Measurements from ENCODE around the gene C14orf180.

Gene C14orf180

GRCh38 chr14:104537613-104537988, 42.0 kb upstream of the C14orf180 start:
- no peak for TF ChIP-seq CTCF (conservative IDR thresholded peaks at IDR 0.05; ENCODE audit: control insufficient read depth, insufficient read depth, low read depth, low read length)
- H3K4me3 ChIP-seq (ENCODE audit: control insufficient read depth, low read depth, low read length) = no peak overlapping the region
- no peak for DNase-seq (ENCODE audit: low read depth)

GRCh38 chr14:104541905-104542465, 37.6 kb upstream of the C14orf180 start:
- no peak overlapping the region for H3K4me3 ChIP-seq (ENCODE audit: control insufficient read depth, low read depth, low read length)
- no peak for TF ChIP-seq CTCF (conservative IDR thresholded peaks at IDR 0.05; ENCODE audit: control insufficient read depth, insufficient read depth, low read depth, low read length)
- no peak for DNase-seq (ENCODE audit: low read depth)

- no peak for DNase-seq (ENCODE audit: low read depth)
- TF ChIP-seq CTCF (conservative IDR thresholded peaks at IDR 0.05; ENCODE audit: control insufficient read depth, insufficient read depth, low read depth, low read length) = no peak
- no peak overlapping the region for H3K4me3 ChIP-seq (ENCODE audit: control insufficient read depth, low read depth, low read length)
Measured at GRCh38 chr14:104542871-104543830, 36.4 kb upstream of the C14orf180 start.

GRCh38 chr14:104544362-104544961, 35.1 kb upstream of the C14orf180 start:
- no peak for TF ChIP-seq CTCF (conservative IDR thresholded peaks at IDR 0.05; ENCODE audit: control insufficient read depth, insufficient read depth, low read depth, low read length)

GRCh38 chr14:104545151-104545941, 34.2 kb upstream of the C14orf180 start:
- no peak for DNase-seq (ENCODE audit: low read depth)
- no peak overlapping the region for H3K4me3 ChIP-seq (ENCODE audit: control insufficient read depth, low read depth, low read length)
- TF ChIP-seq CTCF (conservative IDR thresholded peaks at IDR 0.05; ENCODE audit: control insufficient read depth, insufficient read depth, low read depth, low read length) = no peak

More at GRCh38 chr14:104544362-104544961, 35.1 kb upstream of the C14orf180 start:
- DNase-seq (ENCODE audit: low read depth) = no peak
- no peak overlapping the region for H3K4me3 ChIP-seq (ENCODE audit: control insufficient read depth, low read depth, low read length)

GRCh38 chr14:104545942-104546501, 33.5 kb upstream of the C14orf180 start:
- DNase-seq (ENCODE audit: low read depth) = no peak
- no peak for TF ChIP-seq CTCF (conservative IDR thresholded peaks at IDR 0.05; ENCODE audit: control insufficient read depth, insufficient read depth, low read depth, low read length)
- H3K4me3 ChIP-seq (ENCODE audit: control insufficient read depth, low read depth, low read length) = no peak overlapping the region
